Measurements from ENCODE around the gene ST8SIA4.

The ST8SIA4 gene

GRCh38 chr5:100867039-100867562 lies 36.0 kb downstream of the ST8SIA4 start:
- DNase-seq (ENCODE audit: low read depth, low spot score): no peak

GRCh38 chr5:100864931-100865330 lies 38.2 kb downstream of the ST8SIA4 start:
- no peak for DNase-seq (ENCODE audit: low read depth, low spot score)

GRCh38 chr5:100863739-100864138 lies 39.3 kb downstream of the ST8SIA4 start:
- no peak for DNase-seq (ENCODE audit: low read depth, low spot score)

GRCh38 chr5:100861148-100861547 lies 41.9 kb downstream of the ST8SIA4 start:
- no peak for DNase-seq (ENCODE audit: low read depth, low spot score)

GRCh38 chr5:100860407-100860806 lies 42.7 kb downstream of the ST8SIA4 start:
- no peak for DNase-seq (ENCODE audit: low read depth, low spot score)

GRCh38 chr5:100858987-100859545 lies 44.0 kb downstream of the ST8SIA4 start:
- no peak for DNase-seq (ENCODE audit: low read depth, low spot score)

GRCh38 chr5:100856462-100856861 lies 46.6 kb downstream of the ST8SIA4 start:
- no peak for DNase-seq (ENCODE audit: low read depth, low spot score)

GRCh38 chr5:100855937-100856430 lies 47.1 kb downstream of the ST8SIA4 start:
- no peak for DNase-seq (ENCODE audit: low read depth, low spot score)

GRCh38 chr5:100855295-100855694 lies 47.8 kb downstream of the ST8SIA4 start:
- no peak for DNase-seq (ENCODE audit: low read depth, low spot score)

GRCh38 chr5:100854591-100854990 lies 48.5 kb downstream of the ST8SIA4 start:
- no peak for DNase-seq (ENCODE audit: low read depth, low spot score)

- DNase-seq (ENCODE audit: low read depth, low spot score): no peak
Measured at GRCh38 chr5:100853582-100853981, 49.5 kb downstream of the ST8SIA4 start.

GRCh38 chr5:100852988-100853449 lies 50.1 kb downstream of the ST8SIA4 start:
- DNase-seq (ENCODE audit: low read depth, low spot score): no peak

GRCh38 chr5:100852051-100852450 lies 51.0 kb downstream of the ST8SIA4 start:
- DNase-seq (ENCODE audit: low read depth, low spot score): no peak

- no peak for DNase-seq (ENCODE audit: low read depth, low spot score)
Measured at GRCh38 chr5:100846772-100847171, 56.3 kb downstream of the ST8SIA4 start.

- no peak for DNase-seq (ENCODE audit: low read depth, low spot score)
Measured at GRCh38 chr5:100842080-100842479, 61.0 kb downstream of the ST8SIA4 start.

GRCh38 chr5:100841358-100842076 lies 61.6 kb downstream of the ST8SIA4 start:
- no peak for DNase-seq (ENCODE audit: low read depth, low spot score)

GRCh38 chr5:100840789-100841188 lies 62.3 kb downstream of the ST8SIA4 start:
- DNase-seq (ENCODE audit: low read depth, low spot score): no peak

- DNase-seq (ENCODE audit: low read depth, low spot score): peak; percentile 6
Measured at GRCh38 chr5:100840370-100840769, 62.7 kb downstream of the ST8SIA4 start.

GRCh38 chr5:100838048-100838473 lies 65.0 kb downstream of the ST8SIA4 start:
- no peak for DNase-seq (ENCODE audit: low read depth, low spot score)

GRCh38 chr5:100834519-100834918 lies 68.6 kb downstream of the ST8SIA4 start:
- DNase-seq (ENCODE audit: low read depth, low spot score): no peak

- no peak for DNase-seq (ENCODE audit: low read depth, low spot score)
Measured at GRCh38 chr5:100832252-100833230, 70.5 kb downstream of the ST8SIA4 start.

- DNase-seq (ENCODE audit: low read depth, low spot score): no peak
Measured at GRCh38 chr5:100828898-100829356, 74.2 kb downstream of the ST8SIA4 start.
